Liver (tissue), 3 donors: ENCODE results near the gene PDLIM5.

Experiments used
- ATF3 ChIP-seq: IDR thresholded peaks from 2 replicates; pipeline ENCODE4 v1.6.1; 2016; ENCODE audit warnings: antibody characterized with exemption
- CTCF ChIP-seq: fragments of 150-350 bp; IDR thresholded peaks from 2 replicates; pipeline ENCODE4 v1.5.1; 2017; ENCODE audit warnings: improper control_type of control experiment, low read depth, low read length; ENCODE audit not compliant: missing input control
- TAF1 ChIP-seq: conservative IDR thresholded peaks from 2 replicates; pipeline ENCODE4 v1.6.1; 2016; ENCODE audit warnings: antibody characterized with exemption, mild to moderate bottlenecking
- ZBTB33 ChIP-seq: IDR thresholded peaks from 2 replicates; pipeline ENCODE4 v1.6.1; 2016; ENCODE audit warnings: antibody characterized with exemption
- donor health status: healthy.
- donor health status: healthy.

- TF ChIP-seq CTCF (no peak), TAF1 (no peak), ATF3 (no peak), ZBTB33 (no peak)
Measured at GRCh38 chr4:94415448-94415847, 36.3 kb upstream of the PDLIM5 start.
